ENCODE measurements around the gene PARD3B.

Gene PARD3B

DNA sequence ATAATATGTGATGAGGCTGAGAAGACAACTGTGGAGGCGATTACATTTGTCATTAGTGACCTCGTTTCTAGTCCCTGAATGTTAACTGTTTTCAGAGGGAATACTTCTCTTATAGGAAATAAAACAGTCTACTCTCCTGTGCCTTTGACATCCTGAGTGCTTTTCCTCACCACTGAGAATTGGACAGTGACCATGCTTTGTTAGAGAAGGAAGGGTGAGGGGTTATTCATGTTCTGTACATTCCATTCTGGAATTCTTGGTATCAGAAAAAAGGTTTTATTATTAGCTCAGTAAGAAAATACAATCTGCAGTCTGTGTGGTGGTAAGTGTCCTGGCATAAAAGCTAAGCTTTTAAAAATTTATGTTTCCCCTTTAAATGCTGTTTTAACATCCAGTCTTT is 58.8 kb downstream of the PARD3B start:
- no peak for DNase-seq

DNA sequence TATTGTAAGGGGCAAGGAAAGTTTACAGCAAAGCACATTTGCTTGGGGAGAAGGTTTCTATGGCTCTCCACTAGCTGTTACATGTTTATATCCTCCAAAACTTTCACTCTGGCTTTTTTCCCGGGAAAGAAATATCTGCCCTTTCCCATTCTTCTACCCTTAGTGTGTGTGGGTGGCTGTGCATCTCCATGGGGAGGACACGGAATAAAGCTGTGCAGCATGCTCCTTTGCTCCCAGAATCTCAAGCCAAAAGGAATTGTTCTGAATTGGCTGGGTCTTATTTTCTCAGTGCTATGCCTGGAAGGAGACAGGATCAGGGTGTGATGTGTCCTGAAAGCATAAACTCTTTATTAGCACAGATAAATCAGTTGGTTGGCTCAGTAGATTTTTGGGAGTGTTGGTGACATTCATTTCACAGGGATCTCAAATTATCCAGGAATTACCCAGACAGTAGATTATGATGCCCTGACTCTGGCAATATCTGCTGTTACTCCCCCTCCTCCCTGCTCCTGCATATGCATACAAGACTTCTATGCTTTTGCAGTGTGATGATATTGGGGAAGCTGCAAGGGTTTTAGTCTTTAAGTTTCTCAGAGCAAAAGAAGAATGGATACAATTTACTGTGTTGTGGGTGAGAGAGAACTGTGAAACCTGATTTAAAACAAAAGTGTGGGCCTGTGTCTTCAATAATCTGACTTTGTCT is 63.1 kb downstream of the PARD3B start:
- no peak for DNase-seq

DNA sequence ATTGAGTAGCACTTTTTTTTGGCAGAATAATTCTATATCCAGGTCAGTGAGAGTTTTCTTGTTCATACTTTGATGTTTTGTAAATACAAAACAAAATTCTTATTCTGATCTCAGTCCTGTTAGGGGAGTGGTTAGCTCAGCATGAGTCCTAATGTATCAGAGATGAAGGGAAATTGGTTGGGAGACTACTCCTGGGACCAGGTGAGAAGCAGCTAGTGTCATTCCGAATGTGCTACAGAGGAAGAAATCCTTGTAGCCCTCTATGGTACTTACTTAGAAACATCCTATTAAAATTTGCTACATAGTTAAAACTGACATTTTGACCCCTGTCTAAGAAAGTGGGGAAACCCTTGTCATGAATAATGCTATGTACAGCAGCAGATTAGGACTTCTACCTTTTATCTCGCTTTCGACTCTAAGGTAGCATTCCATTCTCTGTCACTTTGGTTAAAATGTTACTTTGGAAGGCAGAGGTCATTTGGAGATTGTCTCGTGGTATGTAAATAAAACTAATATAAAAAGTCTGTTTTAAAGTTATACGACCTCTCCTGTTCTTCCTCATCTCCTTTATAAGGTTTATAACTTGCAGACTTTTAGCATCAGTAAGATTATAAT is 65.8 kb downstream of the PARD3B start:
- DNase-seq = no peak

DNA sequence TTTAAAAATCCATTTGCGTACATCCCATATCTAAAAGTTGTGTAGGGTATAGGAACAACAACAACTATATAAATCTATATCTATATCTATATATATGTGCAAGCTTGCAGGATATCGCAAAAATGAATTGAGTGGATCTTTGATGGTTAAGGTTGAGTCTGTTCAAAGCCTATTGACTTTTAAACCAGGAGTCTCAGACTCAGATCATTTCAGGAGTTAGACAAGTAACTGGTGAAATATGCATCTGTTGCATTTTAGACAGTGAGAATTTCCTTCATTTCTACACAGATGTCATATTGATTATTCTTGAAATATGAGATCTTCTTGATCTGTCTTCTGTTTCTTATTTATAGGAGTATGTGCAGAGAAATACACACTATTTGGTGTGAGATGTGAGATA is 66.5 kb downstream of the PARD3B start:
- DNase-seq = no peak

DNA sequence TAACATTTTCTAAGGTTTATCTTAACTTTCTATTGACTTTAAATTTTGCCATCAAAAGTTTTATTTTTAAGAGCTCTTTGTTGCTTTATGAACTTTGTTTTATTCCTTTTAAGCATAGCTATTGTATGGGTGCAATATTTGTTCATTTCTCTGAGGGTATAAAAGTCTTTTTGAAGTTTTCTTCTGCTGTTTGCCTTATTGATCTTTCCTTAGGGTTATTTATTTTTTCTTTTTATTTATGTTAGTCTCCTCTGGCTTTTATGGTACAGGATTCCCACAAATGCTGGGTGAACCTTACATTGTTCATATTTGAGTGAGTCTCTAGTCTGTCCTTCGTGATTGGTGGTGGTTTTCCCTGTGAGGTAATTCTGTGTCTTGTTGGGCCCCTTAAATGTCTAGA is 68.4 kb downstream of the PARD3B start:
- DNase-seq = no peak

DNA sequence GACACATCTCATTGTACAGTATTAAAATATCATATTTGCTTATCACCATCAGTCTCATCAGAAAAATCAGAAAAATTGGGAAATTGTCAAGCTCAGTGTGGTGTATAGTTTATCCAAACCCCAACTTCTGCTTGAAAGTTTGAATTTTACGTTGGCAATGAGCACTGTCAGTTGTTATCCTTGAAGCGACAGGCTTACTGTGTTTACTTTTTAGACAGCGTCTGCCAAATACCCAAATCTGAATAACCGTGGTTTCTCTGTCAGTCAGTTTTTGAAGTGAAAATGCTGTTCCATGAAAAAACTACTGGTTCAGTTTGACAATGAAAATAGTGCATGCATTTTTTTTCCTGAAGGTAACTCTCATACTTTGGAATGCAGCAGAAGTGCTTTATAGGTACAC is 70.2 kb downstream of the PARD3B start:
- DNase-seq = no peak

DNA sequence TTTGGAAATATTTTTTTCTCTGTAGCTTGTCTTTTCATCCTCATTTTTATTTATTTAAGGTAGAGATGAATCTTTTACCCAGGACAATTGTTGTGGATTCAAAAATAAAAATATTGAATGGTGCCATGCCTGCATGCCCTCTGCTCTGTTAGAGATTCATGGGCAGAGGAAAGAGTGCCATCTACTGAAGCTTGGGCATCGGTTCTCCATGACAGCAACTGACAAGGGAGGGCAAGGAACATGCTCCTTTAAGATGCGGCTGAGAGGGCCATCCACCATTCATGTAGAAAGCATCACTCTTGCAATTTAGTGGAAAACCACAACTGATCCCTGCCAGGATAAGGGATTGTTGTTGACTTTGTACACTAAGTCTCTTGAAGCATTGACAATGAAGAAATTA is 79.9 kb downstream of the PARD3B start:
- no peak for DNase-seq

DNA sequence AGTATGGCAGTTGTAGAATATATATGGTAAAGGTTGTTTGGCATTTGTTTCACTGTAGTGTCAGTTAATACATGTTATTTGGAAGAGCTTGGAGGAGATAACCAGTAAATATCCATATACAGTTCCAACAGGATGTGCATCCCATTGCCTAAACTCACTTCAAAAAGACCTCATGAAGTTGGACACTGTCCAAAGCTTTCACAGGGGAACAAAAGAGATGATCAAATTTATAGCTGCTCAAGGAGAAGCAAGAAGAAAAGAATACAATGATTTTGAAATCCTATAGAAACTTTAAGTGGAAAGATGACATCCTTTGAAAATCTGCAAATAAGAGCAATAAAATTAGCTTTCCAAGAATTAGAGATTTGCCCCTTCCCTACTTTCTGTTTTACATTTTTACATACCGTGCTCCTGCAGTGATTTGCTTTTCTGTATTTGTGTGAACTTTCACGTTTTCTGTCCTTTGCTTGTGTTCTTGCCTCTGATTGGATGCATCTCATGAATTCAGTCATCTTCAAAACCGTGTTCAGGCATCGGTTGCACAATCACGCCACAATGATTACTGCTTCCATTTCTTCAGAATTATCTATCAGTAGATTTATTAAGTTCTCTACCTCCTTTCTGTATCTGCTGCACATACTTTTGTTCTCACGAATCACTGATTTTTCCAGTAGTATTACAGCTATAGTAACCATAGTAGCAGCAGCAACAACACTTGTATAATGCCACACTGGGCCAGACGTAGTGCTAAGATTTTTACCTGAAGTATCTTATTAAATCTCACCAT is 83.8 kb downstream of the PARD3B start:
- DNase-seq = no peak

DNA sequence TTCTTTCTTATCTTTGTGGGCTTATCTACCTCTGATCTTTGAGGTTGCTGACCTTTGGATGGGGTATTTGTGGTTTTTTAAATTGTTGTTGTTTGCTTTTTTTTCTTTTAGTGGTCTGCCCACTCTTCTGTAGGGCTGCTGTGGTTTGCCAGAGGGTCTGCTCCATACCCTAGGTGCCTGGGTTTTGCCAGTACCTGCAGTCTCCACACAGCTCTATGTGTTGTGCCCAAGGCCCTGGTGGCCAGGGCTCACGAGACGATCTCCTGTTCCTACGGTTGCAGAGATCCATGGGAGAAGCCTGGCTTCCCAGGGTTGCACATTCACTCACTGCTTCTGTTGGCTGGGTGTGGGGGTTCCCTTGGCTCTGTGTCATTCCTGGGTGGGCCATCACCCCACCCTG is 87.1 kb downstream of the PARD3B start:
- DNase-seq = no peak

DNA sequence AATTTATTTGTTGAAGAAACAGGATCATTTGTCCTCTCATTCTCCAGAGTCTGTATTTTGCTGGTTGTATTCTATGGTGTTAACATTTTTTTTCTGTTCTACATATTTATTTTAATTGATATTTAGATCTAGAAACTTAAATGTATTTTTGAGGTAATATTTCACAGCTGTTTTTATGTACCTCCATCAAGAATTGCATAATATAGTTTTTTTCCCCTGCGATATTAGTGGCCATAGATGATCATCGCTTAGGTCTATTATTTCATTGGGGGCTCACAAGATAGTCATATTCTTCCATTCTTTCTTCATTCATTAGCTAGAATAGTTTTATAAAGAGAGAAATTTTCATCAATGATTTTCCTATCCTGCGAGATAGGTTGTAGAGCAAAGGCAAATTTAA is 89.3 kb downstream of the PARD3B start:
- no peak for DNase-seq

DNA sequence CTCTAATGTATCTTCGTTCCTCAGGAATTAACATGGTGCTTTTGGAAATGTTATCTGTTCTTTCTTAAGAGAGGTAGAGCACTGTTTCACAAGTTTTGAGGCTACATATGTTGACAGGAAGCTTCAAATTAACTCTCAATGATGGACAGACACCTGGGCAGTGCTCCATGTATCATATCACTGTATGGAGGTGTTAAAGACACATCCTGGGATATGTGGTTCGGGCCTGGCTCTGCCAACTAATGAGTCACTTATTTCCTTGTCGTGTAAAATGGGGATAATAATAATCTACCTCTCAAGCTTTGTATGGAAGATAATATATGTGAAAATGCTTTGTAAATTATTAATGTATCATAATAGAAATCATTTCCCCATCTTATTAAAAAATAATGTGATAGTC is 90.2 kb downstream of the PARD3B start:
- DNase-seq = no peak

DNA sequence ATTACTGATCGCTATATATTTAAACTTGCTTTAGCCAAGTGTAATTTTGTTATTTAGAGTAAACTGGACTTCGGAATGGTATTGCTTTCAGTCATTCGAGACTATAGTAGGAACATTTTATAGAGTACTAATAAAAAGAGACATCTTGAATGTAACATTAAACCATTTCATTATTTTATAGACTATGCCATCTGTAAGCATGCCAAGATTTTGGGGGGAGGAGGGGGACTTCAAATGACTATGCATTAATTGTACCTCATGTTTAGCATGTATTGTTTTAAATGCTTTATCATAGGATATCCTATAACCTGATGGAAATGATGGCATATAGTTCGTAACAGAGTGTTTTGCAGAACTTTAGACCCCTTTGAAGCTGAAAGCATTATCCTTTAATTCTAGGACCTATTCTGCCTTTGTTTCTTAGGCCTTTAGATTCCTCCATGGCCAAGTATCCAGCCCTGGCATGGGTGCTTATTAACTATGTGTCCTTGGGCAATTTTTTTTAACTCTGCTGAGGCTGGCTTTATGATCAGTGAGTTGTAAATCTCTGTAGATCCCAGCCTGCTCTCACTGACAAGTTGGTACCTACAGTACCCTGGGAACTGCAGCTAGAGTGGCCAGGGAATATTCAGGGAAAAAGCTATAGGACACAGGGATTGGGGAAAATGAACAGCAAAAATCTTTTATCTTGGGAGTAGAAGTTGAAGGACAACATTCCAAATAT is 93.4 kb downstream of the PARD3B start:
- no peak for DNase-seq

DNA sequence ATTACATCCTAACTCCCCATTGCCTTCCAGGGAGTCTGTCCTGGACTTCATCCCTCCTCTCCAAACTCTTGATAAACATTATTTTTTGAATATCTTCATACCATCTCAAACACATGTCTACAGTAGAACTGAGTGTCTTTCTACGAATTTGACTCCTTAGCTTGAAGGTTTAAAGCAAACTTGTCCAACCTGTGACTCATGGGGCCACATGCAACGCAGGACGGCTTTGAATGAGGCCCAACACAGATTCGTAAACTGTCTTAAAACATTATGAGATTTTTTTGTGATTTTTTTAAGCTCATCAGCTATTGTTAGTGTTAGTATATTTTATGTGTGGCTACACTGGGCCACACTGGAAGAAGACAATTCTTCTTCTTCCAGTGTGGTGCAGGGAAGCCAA is 98.1 kb downstream of the PARD3B start:
- DNase-seq = no peak

DNA sequence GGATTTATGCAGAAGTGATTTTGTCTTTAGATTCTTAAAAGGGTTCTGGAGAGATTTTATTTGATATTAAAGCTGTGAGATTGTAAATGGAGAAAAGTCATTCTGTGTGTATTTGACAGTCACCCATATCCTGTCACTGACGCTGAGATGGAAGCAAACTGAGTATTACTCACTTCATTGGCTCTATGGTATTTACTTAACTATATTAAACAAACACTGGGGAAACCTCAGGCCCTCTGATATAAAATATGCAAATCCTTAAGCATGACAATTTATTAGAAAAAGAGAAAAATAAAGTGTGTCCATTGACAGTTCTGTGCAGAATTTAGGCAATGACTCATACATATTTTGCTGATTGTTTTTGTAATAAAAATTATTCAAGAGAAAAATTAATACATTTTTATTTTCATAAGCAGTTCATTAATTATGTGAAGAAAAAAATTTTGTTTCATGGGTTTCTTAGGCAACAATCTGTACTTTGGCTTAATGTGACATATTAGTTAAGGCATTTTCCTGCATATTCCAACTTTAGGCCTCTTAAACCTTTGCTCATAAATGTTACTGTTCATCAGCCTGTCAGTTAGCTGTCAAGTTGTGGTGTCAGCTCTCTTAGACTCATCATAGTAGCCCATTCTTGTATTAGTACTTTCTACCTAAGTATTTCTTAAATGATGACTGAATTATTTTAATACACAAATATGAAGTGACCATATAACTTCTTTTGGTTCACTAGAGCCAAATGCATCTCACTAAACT is 99.9 kb downstream of the PARD3B start:
- no peak for DNase-seq

DNA sequence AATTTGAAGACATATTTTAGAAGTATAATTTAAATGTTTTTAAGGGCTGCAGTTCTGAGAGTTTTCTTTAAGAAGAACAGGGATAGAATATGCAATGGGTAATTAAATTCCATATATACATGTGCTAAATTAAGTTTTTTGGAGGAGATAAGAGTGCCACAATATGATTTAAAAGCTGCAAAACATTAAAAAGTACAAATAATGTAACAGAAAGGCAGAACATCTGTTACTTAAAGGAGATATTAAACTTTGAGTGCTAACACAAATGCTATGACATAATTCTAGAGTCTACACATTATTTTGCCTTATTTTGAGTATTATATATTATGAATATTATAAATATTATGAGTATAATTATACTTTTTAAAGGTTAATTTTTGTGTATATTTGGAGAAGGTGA is 102.4 kb downstream of the PARD3B start:
- DNase-seq = no peak

DNA sequence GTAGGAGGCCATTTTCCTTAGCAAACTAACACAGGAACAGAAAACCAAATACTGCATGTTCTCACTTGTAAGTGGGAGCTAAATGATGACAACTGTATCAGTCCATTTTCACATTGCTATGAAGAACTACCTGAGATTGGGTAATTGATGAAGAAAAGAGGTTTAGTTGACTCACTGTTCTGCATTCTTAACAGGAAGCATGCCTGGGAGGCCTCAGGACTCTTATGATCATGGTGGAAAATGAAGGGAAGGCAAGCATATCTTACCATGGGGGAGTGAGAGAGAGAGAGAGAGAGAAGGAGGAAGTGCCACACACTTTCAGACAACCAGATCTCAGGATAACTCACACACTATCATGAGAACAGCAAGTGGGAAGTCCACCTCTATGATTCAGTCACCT is 105.3 kb downstream of the PARD3B start:
- no peak for DNase-seq

DNA sequence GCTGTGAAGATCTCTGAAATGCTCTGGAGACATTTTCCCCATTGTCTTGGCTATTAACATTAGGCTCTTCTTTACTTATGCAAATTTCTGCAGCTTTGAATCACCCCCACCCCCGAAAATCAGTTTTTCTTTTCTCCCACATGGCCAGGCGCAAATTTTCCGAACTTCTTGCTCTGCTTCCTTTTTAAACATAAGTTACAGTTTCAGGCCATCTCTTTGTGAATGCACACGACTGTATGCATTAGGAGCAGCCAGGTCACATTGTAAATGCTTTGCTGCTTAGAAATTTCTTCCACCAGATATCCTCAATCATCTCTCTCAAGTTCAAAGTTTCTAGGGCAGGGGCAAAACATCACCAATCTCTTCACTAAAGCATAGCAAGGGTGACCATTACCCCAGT is 106.8 kb downstream of the PARD3B start:
- DNase-seq = no peak

DNA sequence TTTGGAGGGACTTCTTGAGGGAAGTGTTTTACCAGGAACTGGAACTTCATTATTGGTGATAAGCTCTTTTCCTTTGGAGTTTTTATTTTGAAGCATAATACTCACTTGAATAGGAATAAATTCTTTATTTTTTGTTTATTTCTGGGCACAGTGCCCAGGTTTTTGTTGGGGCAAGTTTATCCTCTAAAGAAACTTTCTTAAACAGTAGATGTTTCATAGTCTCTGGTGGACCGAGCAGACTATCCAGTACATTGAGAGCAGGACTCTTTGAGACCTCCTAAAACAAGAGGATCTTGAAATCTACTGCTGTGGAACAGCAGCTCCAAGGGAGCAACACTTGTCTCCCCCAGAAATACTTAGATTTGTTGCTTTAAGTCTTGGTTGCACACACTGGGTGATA is 109.4 kb downstream of the PARD3B start:
- DNase-seq = no peak

DNA sequence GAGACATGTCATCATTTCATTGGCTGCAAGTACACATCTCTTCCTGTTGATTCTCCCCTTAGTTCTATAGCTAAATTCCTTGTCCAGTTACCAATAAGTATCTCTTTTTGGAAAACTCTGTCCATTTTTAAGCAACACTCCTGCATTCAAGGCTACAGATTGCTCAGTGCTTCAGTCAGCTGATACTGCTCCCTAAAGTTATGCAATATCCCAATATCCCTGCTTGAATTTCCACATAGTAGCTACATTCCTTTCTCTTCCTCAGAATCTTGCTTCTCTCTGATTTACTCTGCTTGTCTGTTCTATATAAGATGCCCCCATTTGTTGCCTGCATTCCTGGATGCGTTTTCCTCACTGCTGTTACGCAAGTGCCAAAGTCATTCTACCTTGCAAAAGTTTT is 109.8 kb downstream of the PARD3B start:
- no peak for DNase-seq

DNA sequence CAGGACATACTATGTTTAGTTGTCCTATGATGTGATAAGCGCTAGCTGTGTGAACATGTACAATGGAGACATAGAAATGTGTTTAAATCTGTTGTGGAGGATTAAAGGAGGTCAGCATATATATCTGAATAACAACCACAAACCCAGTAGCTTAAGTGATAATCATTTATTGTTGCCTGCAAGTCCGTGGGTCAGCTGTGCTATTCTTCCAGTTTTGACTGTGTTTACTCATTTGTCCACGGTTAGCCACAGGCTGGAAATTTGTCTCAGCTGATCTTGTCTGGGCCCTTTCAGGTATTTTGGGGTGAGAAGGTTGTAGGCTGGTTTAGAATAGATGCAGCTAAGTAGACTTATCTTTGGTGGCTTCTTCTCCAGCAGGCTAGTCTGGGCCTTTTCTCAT is 110.4 kb downstream of the PARD3B start:
- no peak for DNase-seq

DNA sequence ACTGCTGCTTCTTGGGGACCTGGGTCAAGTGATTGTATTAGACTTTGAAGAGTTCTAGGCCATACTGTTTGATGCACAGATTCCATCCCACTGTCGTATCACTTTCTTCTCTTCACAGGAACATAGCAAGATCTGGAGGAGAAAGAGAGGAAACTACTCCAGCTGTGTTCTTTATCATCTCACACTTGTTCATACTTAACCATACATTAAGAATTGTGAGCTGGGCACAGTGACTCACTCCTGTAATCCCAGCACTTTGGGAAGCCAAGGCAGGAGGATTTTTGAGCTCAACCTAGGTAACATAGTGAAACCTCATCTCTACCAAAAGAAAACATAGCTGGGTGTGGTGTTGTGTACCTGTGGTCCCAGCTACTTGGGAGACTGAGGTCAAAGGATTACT is 111.7 kb downstream of the PARD3B start:
- no peak for DNase-seq

DNA sequence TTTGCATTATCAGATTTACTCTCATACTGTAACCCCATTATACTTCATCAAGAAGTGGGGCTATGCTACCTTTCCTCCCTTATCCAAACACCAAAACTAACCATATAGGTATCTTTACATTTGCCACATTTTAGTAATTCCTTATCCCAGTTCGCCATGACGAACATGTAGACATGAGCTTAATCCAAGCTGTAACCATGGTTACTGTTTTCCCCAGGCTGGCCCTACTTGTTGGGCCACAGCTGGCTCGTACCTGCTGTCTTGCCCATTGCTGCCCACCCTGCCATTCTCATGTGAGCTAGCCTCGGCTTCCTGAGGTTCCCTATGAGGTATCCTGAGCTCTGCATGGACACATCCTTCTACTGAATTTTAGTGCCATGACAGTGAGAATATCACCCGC is 117.7 kb downstream of the PARD3B start:
- no peak for DNase-seq

All from NCI-H2081 treated with DMSO at 0.1 percent for 48 hours (cell line).